ENCODE data around the gene CTRB1. TPM values are rescaled to one million over a fixed set of nuclear protein-coding genes. Genes with fewer than 3 reads are reported as not detected.

The CTRB1 gene
- total RNA-seq, 1 experiment from 2014 or later = not detected

GRCh38 chr16:75252946-75253911, 34.4 kb downstream of the CTRB1 start:
- H3K4me3 Mint-ChIP-seq = peak overlapping the region in 1 of 2 experiments; percentile 68; a peak in 3 of 5 replicates
- H4K5ac ChIP-seq (ENCODE audit: insufficient read length, low read depth, low read length) = peak overlapping the region; percentile 38
- no peak overlapping the region for H2BK15ac ChIP-seq (ENCODE audit: low read depth, low read length)
- H2BK12ac ChIP-seq (ENCODE audit: insufficient read length, low read depth, low read length) = peak overlapping the region; percentile 16
- H3K27me3 ChIP-seq (ENCODE audit: insufficient read depth, low read length) = no peaks in the 10 kb centered on the region
- no peaks in the 10 kb centered on the region for H3K9me3 ChIP-seq (ENCODE audit: control insufficient read depth, low read depth, low read length)
- H3K4me1 Mint-ChIP-seq = peaks cover 58 to 73% of the 10 kb centered on the region in 2 experiments
- no peaks in the 10 kb centered on the region for H3K27me3 Mint-ChIP-seq (ENCODE audit: low read depth)
- peaks cover 37% of the 10 kb centered on the region; the same call in 1 of the 2 replicates for H3K79me2 ChIP-seq (ENCODE audit: insufficient read depth, low read length)
- H2BK20ac ChIP-seq (ENCODE audit: low read depth, low read length, poor library complexity, severe bottlenecking) = no peak overlapping the region
- peak overlapping the region; percentile 80 for H3K18ac ChIP-seq (ENCODE audit: insufficient read length, low read depth, low read length)
- no peak overlapping the region for H2AK5ac ChIP-seq (ENCODE audit: insufficient read length, low read length)
- H3T11ph ChIP-seq (ENCODE audit: low read length) = no peak overlapping the region
- H3K56ac ChIP-seq (ENCODE audit: insufficient read length, low read depth, low read length) = no peak overlapping the region
- H3K23ac ChIP-seq (ENCODE audit: insufficient read length, low read depth, low read length) = no peak overlapping the region
- H2BK5ac ChIP-seq (ENCODE audit: insufficient read length, low read length) = peak overlapping the region; percentile 7
- peaks cover 15% of the 10 kb centered on the region for H3K23me2 ChIP-seq (ENCODE audit: insufficient read length, low read depth, low read length, poor library complexity, severe bottlenecking)
- H3K36me3 Mint-ChIP-seq (ENCODE audit: insufficient read depth in 1 of 3, low read depth in 3 of 3) = no peaks in the 10 kb centered on the region; a peak in 1 of 7 replicates
- peak overlapping the region; percentile 76 for H4K91ac ChIP-seq (ENCODE audit: insufficient read length, low read depth, low read length)
- DNase-seq = peak; percentile 96
- H3K9ac ChIP-seq (ENCODE audit: extremely low read depth, insufficient read length, low read length) = peak overlapping the region; percentile 25
- H4K20me1 ChIP-seq (ENCODE audit: control insufficient read depth, insufficient read depth, insufficient read length) = no peaks in the 10 kb centered on the region
- no CpG with 5 or more reads among the region's 15 CpGs for WGBS (ENCODE audit: extremely low coverage, insufficient read length, low lambda C conversion rate)
- peak overlapping the region; percentile 12 for H3K4ac ChIP-seq (ENCODE audit: low read depth, low read length)
- H3K27ac ChIP-seq (ENCODE audit: insufficient read length, low read depth, low read length) = peak overlapping the region; percentile 82
- peak overlapping the region; percentile 86 for H3K14ac ChIP-seq (ENCODE audit: insufficient read depth, low read length)
- H3K9me3 Mint-ChIP-seq = no peaks in the 10 kb centered on the region
- no peak overlapping the region for H2AFZ ChIP-seq (ENCODE audit: low read length)
- peak overlapping the region; percentile 83 to 99 (median 87); a peak in 6 of 7 replicates for H3K27ac Mint-ChIP-seq
- H3K79me1 ChIP-seq (ENCODE audit: insufficient read depth, low read depth, low read length, poor library complexity, severe bottlenecking) = peaks cover 7% of the 10 kb centered on the region
- no peak for TF ChIP-seq CTCF (conservative IDR thresholded peaks at IDR 0.05)
- no peak overlapping the region for H2BK120ac ChIP-seq (ENCODE audit: low read depth, low read length, poor library complexity, severe bottlenecking)
- H3K4me1 ChIP-seq (ENCODE audit: insufficient read depth, low read length) = peaks cover 22% of the 10 kb centered on the region; the same call in 1 of the 2 replicates
- no peak overlapping the region for H4K8ac ChIP-seq (replicated peaks; ENCODE audit: insufficient read length, low read depth, low read length)
- peak overlapping the region; percentile 71 for H3K4me2 ChIP-seq (ENCODE audit: insufficient read depth, insufficient read length, low read length)

Data from H9 (cell line).